Small intestine (tissue), 16 donors: ENCODE results near the gene GOLGA6L26. TPM values are rescaled to one million over a fixed set of nuclear protein-coding genes. Genes with fewer than 3 reads are reported as not detected.
"Not testable (repeated sequence)": the region's sequence is repeated elsewhere in the genome, so short reads cannot be mapped to it uniquely, and the experiment has no call there.

Experiments used
- DNase-seq, 2 donors: peaks; one replicate each; pipeline versions ENCODE4 v3.0.0 to v3.0.0-alpha.2; 2013
- FAIRE-seq: peaks from 2 replicates; lab custom pipeline; 2012; peaks lifted over from hg19 to GRCh38; lab: Jason Lieb, UNC
- H3K27ac ChIP-seq, 3 donors: one replicate each; pipeline ENCODE4 v1.5.1; 2013; ENCODE audit warnings: low read length in 2 of 3, mild to moderate bottlenecking in 2 of 3, control low read depth in 1 of 3, inconsistent platforms in 1 of 3, low read depth in 1 of 3, moderate library complexity in 1 of 3
- H3K27me3 ChIP-seq, 3 donors: one replicate each; pipeline ENCODE4 v1.6.1; 2013; ENCODE audit warnings: low read length in 3 of 3, inconsistent platforms in 1 of 3; ENCODE audit not compliant: control insufficient read depth in 3 of 3, insufficient read depth in 3 of 3
- H3K36me3 ChIP-seq, 3 donors: one replicate each; pipeline ENCODE4 v1.6.1; 2013; ENCODE audit warnings: low read length in 3 of 3, inconsistent platforms in 1 of 3, low read depth in 1 of 3, mild to moderate bottlenecking in 1 of 3, moderate library complexity in 1 of 3; ENCODE audit not compliant: control insufficient read depth in 3 of 3, insufficient read depth in 2 of 3
- H3K4me1 ChIP-seq, 3 donors: one replicate each; pipeline ENCODE4 v1.6.1; 2013; ENCODE audit warnings: low read length in 2 of 3, inconsistent platforms in 1 of 3, low read depth in 1 of 3, mild to moderate bottlenecking in 1 of 3, moderate library complexity in 1 of 3; ENCODE audit not compliant: control insufficient read depth in 3 of 3, insufficient read depth in 2 of 3
- H3K4me3 ChIP-seq, 3 donors: one replicate each; pipeline ENCODE4 v1.5.1; 2013; ENCODE audit warnings: low read length in 3 of 3, control low read depth in 1 of 3, inconsistent platforms in 1 of 3, low read depth in 1 of 3, mild to moderate bottlenecking in 1 of 3, moderate library complexity in 1 of 3
- H3K9me3 ChIP-seq, 2 donors: one replicate each; pipeline ENCODE4 v1.6.1; 2013; ENCODE audit warnings: low read depth in 1 of 2, low read length in 1 of 2; ENCODE audit not compliant: control insufficient read depth in 2 of 2, insufficient read depth in 1 of 2
- WGBS, 3 donors: extraction: QIAGEN DNeasy Blood & Tissue Kit; methylation state at CpG; one replicate each; pipeline ENCODE4 v1.1.7; 2013; 5-methylcytosine and 5-hydroxymethylcytosine counted together
- long read RNA-seq, 10 donors: transcript quantifications; one replicate each; lab custom pipeline, GENCODE V29; 2026
- polyA plus RNA-seq, 4 donors: library from polyadenylated mRNA; stranded (reverse) in 3 of 4; unstranded in 1 of 4; fragments of 200-250 nt in 3 of 4; fragments of 120-200 nt in 1 of 4; gene quantifications; one replicate each; pipeline versions ENCODE4 v1.2.1 to v1.2.3, GENCODE V29; 2013
- donor health status: healthy with polysubstance abuse.
- donor health status: control.
- donor health status: control.
- donor health status: Bipolar disorder and iron deficiency.
- donor health status: healthy.

The GOLGA6L26 gene, protein sequence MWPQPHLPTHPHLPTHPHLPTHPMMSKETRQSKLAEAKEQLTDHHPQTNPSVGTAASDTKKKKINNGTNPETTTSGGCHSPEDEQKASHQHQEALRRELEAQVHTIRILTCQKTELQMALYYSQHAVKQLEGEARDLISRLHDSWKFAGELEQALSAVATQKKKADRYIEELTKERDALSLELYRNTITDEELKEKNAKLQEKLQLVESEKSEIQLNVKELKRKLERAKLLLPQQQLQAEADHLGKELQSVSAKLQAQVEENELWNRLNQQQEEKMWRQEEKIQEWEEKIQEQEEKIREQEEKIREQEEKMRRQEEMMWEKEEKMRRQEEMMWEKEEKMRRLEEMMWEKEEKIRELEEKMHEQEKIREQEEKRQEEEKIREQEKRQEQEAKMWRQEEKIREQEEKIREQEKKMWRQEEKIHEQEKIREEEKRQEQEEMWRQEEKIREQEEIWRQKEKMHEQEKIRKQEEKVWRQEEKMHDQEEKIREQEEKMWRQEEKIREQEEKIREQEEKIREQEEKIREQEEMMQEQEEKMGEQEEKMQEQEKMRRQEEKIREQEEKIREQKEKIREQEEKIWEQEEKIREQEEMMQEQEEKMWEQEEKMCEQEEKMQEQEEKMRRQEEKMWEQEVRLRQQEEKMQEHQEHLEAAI
- not detected for polyA plus RNA-seq
- long read RNA-seq, donor 1: 0 reads
- long read RNA-seq, donor 2: 0 reads
- long read RNA-seq, donor 3: 0 reads
- long read RNA-seq, donor 4: 0 reads
- long read RNA-seq, donor 5: 0 reads
- long read RNA-seq, donor 6: 0 reads
- long read RNA-seq, donor 7: 0 reads
- long read RNA-seq, donor 8: 0 reads
- long read RNA-seq, donor 9: 0 reads
- long read RNA-seq, donor 10: 0 reads

DNA sequence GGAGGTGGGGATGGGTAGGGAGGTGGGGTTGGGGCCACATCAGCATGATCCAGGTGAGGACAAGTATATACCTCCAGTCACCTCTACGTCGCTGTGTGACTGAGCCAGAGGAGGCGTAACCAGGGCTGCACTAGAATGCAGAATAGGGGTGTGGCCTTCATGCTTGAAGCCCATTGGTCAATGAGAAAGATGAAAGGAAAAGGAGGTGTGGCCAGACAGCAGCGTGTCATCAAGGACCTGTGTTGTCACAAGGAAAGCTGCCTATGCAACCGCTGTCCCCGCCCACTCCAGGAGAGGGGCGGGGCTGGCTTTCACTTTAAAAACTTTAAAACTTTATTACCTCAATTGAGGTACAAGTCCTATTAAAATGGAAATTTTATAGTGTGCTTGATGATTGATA is at the start of gene GOLGA6L26:
Gene GOLGA6L26, minus strand, starts transcription at position 101 of the 400 bp plus-strand sequence. Its CDS starts 61 bp downstream, at position 40.
- H3K36me3 ChIP-seq, DNase-seq, H3K27ac ChIP-seq, H3K27me3 ChIP-seq, H3K4me3 ChIP-seq, H3K9me3 ChIP-seq, FAIRE-seq, H3K4me1 ChIP-seq: not testable (repeated sequence)
- WGBS, 3 donors: no CpG with 5 or more reads among the region's 7 CpGs

DNA sequence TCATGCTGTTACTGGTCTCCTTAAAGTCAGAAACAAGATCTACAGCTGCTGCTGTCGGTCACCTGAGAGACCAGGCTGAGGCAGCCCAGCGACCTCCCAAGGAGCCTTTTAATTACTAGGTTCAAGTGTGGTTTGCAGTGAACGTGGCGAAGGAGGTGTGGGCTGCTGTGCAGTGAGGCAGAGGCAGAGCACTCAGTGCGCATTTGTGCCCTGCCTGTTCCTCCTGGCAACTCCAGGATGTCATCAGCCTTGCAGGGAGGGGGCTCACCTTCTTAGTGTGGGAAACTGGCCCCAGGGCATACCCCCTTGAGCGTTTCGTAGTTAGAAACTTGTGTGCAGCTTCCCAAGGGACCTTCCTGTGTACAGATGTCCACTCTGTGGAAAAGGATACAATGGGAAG is 47.2 kb upstream of the GOLGA6L26 start:
- FAIRE-seq, H3K4me1 ChIP-seq, H3K27me3 ChIP-seq, H3K9me3 ChIP-seq, H3K4me3 ChIP-seq, H3K36me3 ChIP-seq, H3K27ac ChIP-seq, DNase-seq: not testable (repeated sequence)
- 57 to 63% (median 61%) methylated on average over 7 of the region's 7 CpGs for WGBS, 3 donors

DNA sequence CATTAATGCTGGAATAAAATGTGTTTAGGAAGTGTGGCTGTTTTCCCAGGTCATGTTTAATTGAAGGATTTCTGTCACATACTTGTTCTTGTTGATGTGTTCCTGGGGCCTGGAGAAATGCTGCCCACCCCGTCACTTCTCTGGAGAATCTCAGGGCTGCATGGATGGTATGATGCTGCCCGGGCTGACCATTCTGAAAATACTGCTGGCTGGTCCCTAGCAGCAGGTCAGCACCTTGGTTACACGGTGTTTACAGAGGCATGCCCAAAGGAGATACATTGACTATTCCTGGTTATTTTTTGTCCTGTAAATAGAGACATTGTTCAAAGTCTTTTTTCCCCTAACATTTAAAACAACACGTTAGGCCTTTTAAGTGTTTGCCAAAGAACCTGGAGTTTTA is 46.7 kb upstream of the GOLGA6L26 start:
- H3K27me3 ChIP-seq, H3K9me3 ChIP-seq, H3K36me3 ChIP-seq, H3K27ac ChIP-seq, DNase-seq, H3K4me1 ChIP-seq, FAIRE-seq, H3K4me3 ChIP-seq: not testable (repeated sequence)
- WGBS, 3 donors: 47 to 65% (median 51%) methylated on average over 4 of the region's 4 CpGs

DNA sequence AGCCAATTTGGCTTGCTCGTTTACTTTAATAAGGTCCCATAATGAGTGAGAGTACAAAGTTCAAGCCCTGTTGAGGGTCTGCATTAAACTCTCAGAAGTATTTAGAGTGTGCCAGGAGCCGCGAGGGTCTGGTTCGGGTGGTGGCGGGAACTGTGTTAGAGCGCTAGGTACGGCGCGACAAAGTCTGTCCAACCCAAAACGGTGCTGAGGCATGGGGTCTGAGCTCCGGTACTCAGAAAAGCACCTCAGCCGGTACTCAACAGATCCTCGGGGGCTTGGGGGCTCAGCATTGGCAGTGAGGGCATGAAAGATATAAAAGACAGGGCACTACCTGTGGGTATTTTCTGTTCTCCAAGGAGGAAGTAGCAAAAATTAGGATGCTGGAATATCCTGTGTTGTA is 45.0 kb upstream of the GOLGA6L26 start:
- FAIRE-seq, H3K4me1 ChIP-seq, DNase-seq, H3K27ac ChIP-seq, H3K4me3 ChIP-seq, H3K9me3 ChIP-seq, H3K27me3 ChIP-seq, H3K36me3 ChIP-seq: not testable (repeated sequence)
- 89 to 92% (median 91%) methylated on average over 13 of the region's 13 CpGs for WGBS, 3 donors

DNA sequence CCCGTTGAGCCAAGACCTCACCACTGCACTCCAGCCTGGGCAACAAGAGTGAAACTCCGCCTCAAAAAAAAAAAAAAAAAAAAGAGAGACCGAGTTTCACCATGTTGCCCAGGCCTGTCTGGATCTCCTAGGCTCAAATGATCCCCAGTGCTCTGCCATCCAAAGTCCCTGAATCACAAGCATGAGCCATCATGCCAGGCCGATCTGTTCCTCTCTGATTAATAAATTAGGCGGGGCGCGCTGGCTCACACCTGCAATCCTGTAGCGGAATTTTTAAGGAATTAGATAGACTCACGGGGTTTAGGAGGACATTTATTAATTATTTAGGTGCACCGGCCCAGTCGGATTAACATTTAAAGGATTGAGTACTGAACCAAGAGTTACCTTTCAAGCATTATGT is 40.2 kb upstream of the GOLGA6L26 start:
- 82 to 91% (median 83%) methylated on average over 10 to 11 of the region's 11 CpGs for WGBS, 3 donors
- H3K4me3 ChIP-seq, H3K36me3 ChIP-seq, DNase-seq, H3K4me1 ChIP-seq, H3K27me3 ChIP-seq, H3K27ac ChIP-seq, FAIRE-seq, H3K9me3 ChIP-seq: not testable (repeated sequence)

DNA sequence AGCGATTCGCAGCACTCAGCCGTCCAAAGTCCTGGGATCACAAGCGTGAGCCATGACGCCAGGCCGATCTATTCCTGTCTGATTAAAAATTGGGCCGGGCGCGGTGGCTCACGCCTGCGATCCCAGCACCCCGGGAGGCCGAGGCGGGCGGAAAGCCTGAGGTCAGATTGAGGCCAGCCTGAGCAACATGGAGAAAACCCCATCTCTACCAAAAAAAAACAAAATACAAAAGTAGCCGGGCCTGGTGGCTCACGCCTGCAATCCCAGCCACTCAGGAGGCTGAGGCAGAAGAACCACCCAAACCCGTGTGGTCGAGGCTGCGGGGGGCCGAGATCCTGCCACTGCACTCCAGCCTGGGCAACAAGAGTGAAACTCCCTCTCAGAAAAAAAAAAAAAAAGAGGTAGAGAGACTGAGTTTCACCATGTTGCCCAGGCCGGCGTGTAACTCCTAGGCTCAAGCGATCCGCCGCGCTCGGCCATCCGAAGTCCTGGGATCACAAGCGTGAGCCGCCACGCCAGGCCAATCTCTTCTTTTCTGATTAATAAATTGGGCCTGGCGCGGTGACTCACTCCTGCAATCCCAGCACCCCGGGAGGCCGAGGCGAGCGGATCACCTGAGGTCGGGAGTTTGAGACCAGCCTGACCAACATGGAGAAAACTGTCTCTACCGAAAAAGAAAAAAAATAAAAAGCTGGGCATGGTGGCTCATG is 39.0 kb upstream of the GOLGA6L26 start:
- not testable (repeated sequence) for H3K36me3 ChIP-seq, H3K4me3 ChIP-seq, DNase-seq, FAIRE-seq, H3K4me1 ChIP-seq, H3K27me3 ChIP-seq, H3K27ac ChIP-seq, H3K9me3 ChIP-seq
- 95 to 96% (median 96%) methylated on average over 37 to 40 of the region's 40 CpGs for whole genome bisulfite sequencing, 3 donors

DNA sequence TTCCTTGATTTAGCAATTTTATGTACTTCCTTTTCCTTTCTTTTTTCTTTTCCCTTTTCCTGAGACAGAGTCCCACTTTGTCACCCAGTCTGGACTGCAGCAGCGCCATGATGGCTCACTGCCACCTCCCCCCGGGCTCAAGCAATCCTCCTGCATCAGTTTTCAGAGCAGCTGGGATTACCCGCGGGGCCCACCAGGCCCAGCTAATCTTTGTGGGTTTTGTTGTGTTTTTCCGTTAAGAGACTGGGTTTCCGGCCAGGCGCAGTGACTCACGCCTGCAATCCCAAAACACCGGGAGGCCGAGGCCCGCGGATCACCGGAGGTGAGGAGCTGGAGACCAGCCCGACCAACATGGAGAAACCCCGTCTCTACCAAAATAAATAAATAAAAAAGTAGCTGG is 38.3 kb upstream of the GOLGA6L26 start:
- no peak overlapping the region for H3K27ac ChIP-seq
- H3K4me3 ChIP-seq: no peak overlapping the region
- 83 to 91% (median 86%) methylated on average over 15 of the region's 15 CpGs for WGBS, 3 donors
- H3K27me3 ChIP-seq: no peaks in the 10 kb centered on the region
- FAIRE-seq (no peak), DNase-seq (no peak)
- H3K36me3 ChIP-seq: no peaks in the 10 kb centered on the region
- no peaks in the 10 kb centered on the region for H3K4me1 ChIP-seq
- peaks cover 0 to 2% of the 10 kb centered on the region in 2 donors for H3K9me3 ChIP-seq

DNA sequence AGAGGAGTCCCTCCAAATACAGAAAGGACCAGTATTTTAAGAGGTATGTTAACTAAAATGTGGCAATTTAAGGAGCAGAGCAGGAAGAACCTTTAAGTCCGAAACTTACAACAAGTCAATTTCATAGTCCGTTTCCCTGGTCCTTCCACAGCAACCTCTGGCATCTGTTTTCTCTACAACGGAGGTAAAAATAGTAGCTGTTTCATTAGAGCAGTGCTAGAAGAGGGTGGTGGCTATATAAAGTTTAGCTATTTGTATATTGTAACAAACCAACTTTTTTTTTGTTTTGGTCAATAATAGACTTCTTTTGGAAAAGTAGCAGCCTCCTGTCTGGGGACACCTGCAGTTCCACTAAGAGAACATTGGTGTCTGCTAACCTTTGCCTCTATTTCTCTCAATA is 37.9 kb upstream of the GOLGA6L26 start:
- not testable (repeated sequence) for H3K9me3 ChIP-seq, H3K27ac ChIP-seq, FAIRE-seq, H3K4me1 ChIP-seq, H3K4me3 ChIP-seq, H3K27me3 ChIP-seq, H3K36me3 ChIP-seq, DNase-seq
- WGBS, 3 donors: 76 to 89% (median 79%) methylated on average over 3 of the region's 3 CpGs
